Sigmoid colon (tissue), 4 donors: ENCODE data around the gene KLHL28.

Experiments used
- CTCF ChIP-seq, 4 experiments: fragments of 450-650 bp in 3 of 4; fragments of 200-600 bp in 1 of 4; IDR thresholded peaks; one replicate each; pipeline ENCODE4 v1.5.1; 2016 to 2019; ENCODE audit warnings: antibody characterized with exemption in 4 of 4, mild to moderate bottlenecking in 3 of 4, moderate library complexity in 2 of 4
- EP300 ChIP-seq, 4 donors: sonication (generic); formaldehyde crosslinking; IDR thresholded peaks; one replicate each; pipeline ENCODE4 v1.6.1; 2017; ENCODE audit warnings: antibody characterized with exemption in 4 of 4

- TF ChIP-seq EP300 (IDR thresholded peaks at IDR 0.05) (no peak), CTCF (IDR thresholded peaks at IDR 0.05) (no peak)
These were observed 2.2 kb downstream of the KLHL28 start for GRCh38 chr14:44959538-44959937.
